IMR-90 (cell line): ENCODE results near the gene PIP4K2B. TPM values are rescaled to one million over a fixed set of nuclear protein-coding genes. Genes with fewer than 3 reads are reported as not detected.

Source experiments
- ATAC-seq: fragments of 200-7000 bp; cut with Tn5 transposase; 2 replicates; pipeline ENCODE4 v1.9.1; 2020; ENCODE audit warnings: low read depth, mild to moderate bottlenecking, moderate library complexity
- BruUV-seq: library from RNA; stranded (reverse); fragments of 400-500 nt; replicated peaks from 2 replicates; lab custom pipeline; 2021; lab: Mats Ljungman, UMichigan
- CTCF ChIA-PET: fragments of 300-600 bp; formaldehyde crosslinking; extraction: SDS; loops from one replicate; lab custom pipeline; 2021; ENCODE audit warnings: antibody characterized with exemption; lab: Yijun Ruan, JAX
- POLR2A ChIA-PET: fragments of 300-600 bp; sonication (Branson Sonifier 250); formaldehyde crosslinking; loops from one replicate; lab custom pipeline; 2022; ENCODE audit warnings: antibody characterized with exemption; ENCODE audit not compliant: unreplicated experiment; lab: Charles Lee
- DNase-seq: peaks from one replicate; pipeline ENCODE4 v3.0.0; 2013
- H2AFZ ChIP-seq: replicated peaks from 2 replicates; pipeline ENCODE3; 2013; ENCODE audit warnings: low read length, mild to moderate bottlenecking; ENCODE audit not compliant: poor library complexity
- H2AK5ac ChIP-seq: 2 replicates; pipeline ENCODE4 v1.6.1; 2013; ENCODE audit warnings: low read depth, low read length, inconsistent platforms
- H2AK9ac ChIP-seq: replicated peaks from 2 replicates; pipeline ENCODE3; 2013; ENCODE audit warnings: mild to moderate bottlenecking, low read depth, low read length, moderate library complexity; ENCODE audit not compliant: poor library complexity
- H2BK120ac ChIP-seq: 2 replicates; pipeline ENCODE4 v1.6.1; 2013; ENCODE audit warnings: low read depth, low read length, inconsistent platforms
- H2BK15ac ChIP-seq: 3 replicates; pipeline ENCODE4 v1.6.1; 2013; ENCODE audit warnings: low read depth, low read length, inconsistent platforms
- H2BK20ac ChIP-seq: 2 replicates; pipeline ENCODE4 v1.6.1; 2013; ENCODE audit warnings: low read depth, mild to moderate bottlenecking, inconsistent platforms, low read length, moderate library complexity
- H2BK5ac ChIP-seq: 2 replicates; pipeline ENCODE4 v1.6.1; 2013; ENCODE audit warnings: mild to moderate bottlenecking, low read depth, low read length, inconsistent platforms; ENCODE audit not compliant: poor library complexity, severe bottlenecking
- H3K14ac ChIP-seq: replicated peaks from 2 replicates; pipeline ENCODE4 v1.6.1; 2013; ENCODE audit warnings: low read depth, low read length, inconsistent platforms
- H3K18ac ChIP-seq: 2 replicates; pipeline ENCODE4 v1.6.1; 2013; ENCODE audit warnings: low read depth, low read length, control low read depth
- H3K23ac ChIP-seq: 2 replicates; pipeline ENCODE4 v1.6.1; 2013; ENCODE audit warnings: low read depth, low read length, inconsistent platforms
- H3K27ac ChIP-seq: 2 replicates; pipeline ENCODE4 v1.5.1; 2013; ENCODE audit warnings: mild to moderate bottlenecking, control low read depth, low read length; ENCODE audit not compliant: insufficient read depth
- H3K27me3 ChIP-seq: 2 replicates; pipeline ENCODE4 v1.6.1; 2013; ENCODE audit warnings: low read length; ENCODE audit not compliant: control insufficient read depth, insufficient read depth
- H3K36me3 ChIP-seq: 2 replicates; pipeline ENCODE4 v1.6.1; 2013; ENCODE audit warnings: low read length, mixed read lengths; ENCODE audit not compliant: control insufficient read depth, insufficient read depth
- H3K4ac ChIP-seq: 2 replicates; pipeline ENCODE4 v1.6.1; 2013; ENCODE audit warnings: low read depth, low read length, inconsistent platforms
- H3K4me1 ChIP-seq: 2 replicates; pipeline ENCODE4 v1.6.1; 2013; ENCODE audit warnings: low read length, mixed read lengths; ENCODE audit not compliant: control insufficient read depth, insufficient read depth
- H3K4me2 ChIP-seq: 2 replicates; pipeline ENCODE4 v1.6.1; 2013; ENCODE audit warnings: low read depth, mild to moderate bottlenecking, control low read depth, low read length, moderate library complexity
- H3K4me3 ChIP-seq: 2 replicates; pipeline ENCODE4 v1.5.1; 2013; ENCODE audit warnings: low read depth, mild to moderate bottlenecking, control low read depth, low read length, moderate library complexity; ENCODE audit not compliant: insufficient read depth
- H3K56ac ChIP-seq: 2 replicates; pipeline ENCODE4 v1.6.1; 2013; ENCODE audit warnings: low read length, inconsistent platforms; ENCODE audit not compliant: insufficient read depth; ENCODE audit errors: extremely low read depth
- H3K79me1 ChIP-seq, 2 experiments: 2 replicates each; pipeline ENCODE4 v1.6.1; 2013; ENCODE audit warnings: low read length in 2 of 2, inconsistent platforms in 1 of 2, low read depth in 1 of 2
- H3K9ac ChIP-seq: 2 replicates; pipeline ENCODE4 v1.6.1; 2013; ENCODE audit warnings: low read depth, low read length, control low read depth
- H3K9me1 ChIP-seq: 2 replicates; pipeline ENCODE4 v1.6.1; 2013; ENCODE audit warnings: low read length, inconsistent platforms; ENCODE audit not compliant: insufficient read depth
- H3K9me3 ChIP-seq: 2 replicates; pipeline ENCODE4 v1.6.1; 2013; ENCODE audit warnings: low read length; ENCODE audit not compliant: control insufficient read depth, insufficient read depth
- H4K20me1 ChIP-seq: 2 replicates; pipeline ENCODE4 v1.6.1; 2013; ENCODE audit warnings: low read length, inconsistent platforms; ENCODE audit not compliant: insufficient read depth
- H4K5ac ChIP-seq: 2 replicates; pipeline ENCODE4 v1.6.1; 2013; ENCODE audit warnings: mild to moderate bottlenecking, low read depth, low read length, control low read depth
- H4K8ac ChIP-seq, 2 experiments: 2 replicates each; pipeline ENCODE4 v1.6.1; 2013; ENCODE audit warnings: low read depth in 2 of 2, low read length in 2 of 2, control low read depth in 1 of 2, inconsistent platforms in 1 of 2
- H4K91ac ChIP-seq: 2 replicates; pipeline ENCODE4 v1.6.1; 2013; ENCODE audit warnings: low read depth, low read length, inconsistent platforms; ENCODE audit not compliant: insufficient read depth
- CEBPB ChIP-seq: IDR thresholded peaks from 2 replicates; pipeline ENCODE4 v1.6.1; 2012; ENCODE audit warnings: low read depth, low read length, improper control_type of control experiment
- FOS ChIP-seq: fragments of 150-350 bp; IDR thresholded peaks from 2 replicates; pipeline ENCODE4 v1.6.1; 2016; ENCODE audit warnings: low read depth, low read length
- POLR2A ChIP-seq: IDR thresholded peaks from 2 replicates; pipeline ENCODE4 v1.6.1; 2012; ENCODE audit warnings: mild to moderate bottlenecking, low read depth, low read length
- RAD21 ChIP-seq: IDR thresholded peaks from 2 replicates; pipeline ENCODE4 v1.6.1; 2012; ENCODE audit warnings: low read length, improper control_type of control experiment
- USF2 ChIP-seq: fragments of 150-350 bp; IDR thresholded peaks from 2 replicates; pipeline ENCODE4 v1.6.1; 2017; ENCODE audit warnings: mild to moderate bottlenecking, antibody characterized with exemption, low read length, low read depth
- WGBS, 2 experiments: methylation state at CpG; one replicate each; pipeline versions ENCODE4 v1.1.5 to v1.1.7; 2013; ENCODE audit warnings: missing lambda C conversion rate in 2 of 2; ENCODE audit not compliant: insufficient read length in 1 of 2; ENCODE audit errors: extremely low coverage in 2 of 2; 5-methylcytosine and 5-hydroxymethylcytosine counted together
- dilution Hi-C: fragments of 300-500 bp; cut with HindIII; formaldehyde crosslinking; loops from one replicate; pipeline ENCODE4 v1.14.3; 2018; ENCODE audit warnings: low sequenced_read_pairs; ENCODE audit not compliant: unreplicated experiment
- in situ Hi-C: fragments of 300-500 bp; cut with MboI; formaldehyde crosslinking; loops from 3 replicates; pipeline ENCODE4 v1.14.3; 2019; ENCODE audit warnings: low sequenced_read_pairs, inconsistent platforms, mixed read lengths
- intact Hi-C: fragments of 100-400 bp; cut with micrococcal nuclease; formaldehyde crosslinking; loops from 2 replicates; pipeline ENCODE4 v1.10.0; 2022
- polyA plus RNA-seq, 3 experiments: library from polyadenylated mRNA; depleted of rRNA; stranded (reverse); fragments of >200 nt; gene quantifications; 2 replicates each; pipeline ENCODE4 v1.2.3, GENCODE V29; 2012; ENCODE audit warnings: low replicate concordance in 1 of 3
- total RNA-seq: library from RNA; depleted of rRNA; stranded (reverse); fragments of >200 nt; gene quantifications from 2 replicates; pipeline ENCODE4 v1.2.3, GENCODE V29; 2012

Gene PIP4K2B
- total and polyA plus RNA-seq, 2 of the 4 experiments (the other 2 are of a cell fraction): 40.0 to 40.2 TPM

GRCh38 chr17:38797158-38797490, 2.2 kb downstream of the PIP4K2B start:
- peak overlapping the region; percentile 98 for H3K4me2 ChIP-seq
- peak; percentile 55 for DNase-seq
- H3K4ac ChIP-seq: 0 out of 2 replicates have a peak overlapping the region, but pooled peaks have one; percentile 9
- no peak overlapping the region for H4K5ac ChIP-seq
- peak overlapping the region; percentile 92 for H3K23ac ChIP-seq
- H4K20me1 ChIP-seq: peaks cover 42% of the 10 kb centered on the region
- ChIA-PET POLR2A (no interaction called here), CTCF (no interaction called here)
- in situ Hi-C loops (no loop called here), intact Hi-C loops (loop anchor here (5.0 kb wide), 1 partner anchor 445 kb away; no protein-coding TSS in a partner anchor), dilution Hi-C loops (no loop called here)
- no TSS peak for BruUV-seq
- H2BK20ac ChIP-seq: no peak overlapping the region
- H2AFZ ChIP-seq: no peak overlapping the region
- peaks cover 16 to 60% of the 10 kb centered on the region in 2 experiments for H3K79me1 ChIP-seq
- TF ChIP-seq RAD21 (no peak), CEBPB (peak; percentile 29; the same call in 1 of the 2 replicates), POLR2A (no peak), USF2 (no peak), FOS (no peak)
- H2AK5ac ChIP-seq: no peak overlapping the region; the same call in 1 of the 2 replicates
- no peak overlapping the region for H3K18ac ChIP-seq
- no peak overlapping the region for H2BK15ac ChIP-seq
- H2BK5ac ChIP-seq: no peak overlapping the region
- peaks cover 13% of the 10 kb centered on the region for H3K4me1 ChIP-seq
- H2AK9ac ChIP-seq: no peak overlapping the region
- peaks cover 19% of the 10 kb centered on the region for H3K36me3 ChIP-seq
- ATAC-seq: no peak
- no peak overlapping the region for H4K8ac ChIP-seq
- H3K9ac ChIP-seq: 0 out of 2 replicates have a peak overlapping the region, but pooled peaks have one; percentile 13
- peak overlapping the region; percentile 43; the same call in 1 of the 2 replicates for H3K14ac ChIP-seq
- no peak overlapping the region for H4K91ac ChIP-seq
- no peak overlapping the region for H3K27ac ChIP-seq
- no peak overlapping the region for H3K56ac ChIP-seq
- 61% methylated on average over 2 of the region's 5 CpGs; no CpG with 5 or more reads in 1 of the 2 experiments for WGBS, 2 experiments
- H3K27me3 ChIP-seq: no peaks in the 10 kb centered on the region
- no peak overlapping the region for H2BK120ac ChIP-seq
- H3K9me1 ChIP-seq: peaks cover 23% of the 10 kb centered on the region
- H3K9me3 ChIP-seq: no peaks in the 10 kb centered on the region
- no peak overlapping the region for H3K4me3 ChIP-seq
